ENCODE data around the gene TRAF3IP1. TPM values are rescaled to one million over a fixed set of nuclear protein-coding genes. Genes with fewer than 3 reads are reported as not detected.

Gene TRAF3IP1
- total RNA-seq, 4 donors from 2014 or later = 11.0 to 27.2 (median 13.4) TPM

GRCh38 chr2:238408615-238409340 lies 88.5 kb downstream of the TRAF3IP1 start:
- no peak for DNase-seq
- no peaks in the 10 kb centered on the region for H3K27me3 ChIP-seq
- H3K4me1 ChIP-seq = no peaks in the 10 kb centered on the region
- no peak overlapping the region for H3K4me3 ChIP-seq
- no peak overlapping the region for H3K27ac ChIP-seq
- TF ChIP-seq CTCF (IDR thresholded peaks at IDR 0.05) (no peak), POLR2A (IDR thresholded peaks at IDR 0.05) (no peak)
- H3K9me3 ChIP-seq = no peaks in the 10 kb centered on the region
- no peaks in the 10 kb centered on the region for H3K36me3 ChIP-seq

- no peaks in the 10 kb centered on the region for H3K36me3 ChIP-seq
- no peaks in the 10 kb centered on the region for H3K4me1 ChIP-seq
- H3K9me3 ChIP-seq = no peaks in the 10 kb centered on the region
- H3K27ac ChIP-seq = no peak overlapping the region
- no peak overlapping the region for H3K4me3 ChIP-seq
- no peak for TF ChIP-seq POLR2A (IDR thresholded peaks at IDR 0.05)
- TF ChIP-seq CTCF (IDR thresholded peaks at IDR 0.05) = no peak
- no peak for DNase-seq
- H3K27me3 ChIP-seq = no peaks in the 10 kb centered on the region
These were observed 89.3 kb downstream of the TRAF3IP1 start for GRCh38 chr2:238409341-238410199.

- no peak for DNase-seq
- Histone ChIP-seq H3K27me3 (no peaks in the 10 kb centered on the region), H3K27ac (no peak overlapping the region), H3K4me1 (no peaks in the 10 kb centered on the region), H3K9me3 (no peaks in the 10 kb centered on the region), H3K4me3 (no peak overlapping the region), H3K36me3 (no peaks in the 10 kb centered on the region)
- TF ChIP-seq POLR2A (IDR thresholded peaks at IDR 0.05) (no peak), CTCF (IDR thresholded peaks at IDR 0.05) (no peak)
These were observed 91.9 kb downstream of the TRAF3IP1 start for GRCh38 chr2:238412067-238412767.

DNA sequence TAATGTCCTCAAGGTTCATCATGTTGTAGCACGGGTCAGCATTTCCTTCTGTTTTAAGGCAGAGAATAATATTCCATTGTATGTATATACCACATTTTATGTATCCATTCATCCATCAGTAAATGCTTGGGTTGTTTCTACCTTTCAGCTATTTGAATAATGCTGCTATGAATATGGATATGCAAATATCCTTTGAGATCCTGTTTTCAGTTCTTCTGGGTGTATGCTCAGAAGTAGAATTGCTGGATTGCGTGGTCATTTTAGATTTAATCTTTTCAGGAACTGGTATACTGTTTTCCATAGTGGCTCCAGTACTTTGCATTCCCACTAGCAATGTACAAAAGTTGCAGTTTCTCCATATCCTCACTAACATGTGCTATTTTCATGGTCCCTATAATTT lies 93.0 kb downstream of the TRAF3IP1 start:
- Histone ChIP-seq H3K4me1 (no peaks in the 10 kb centered on the region), H3K27me3 (no peaks in the 10 kb centered on the region), H3K9me3 (no peaks in the 10 kb centered on the region), H3K27ac (no peak overlapping the region), H3K36me3 (no peaks in the 10 kb centered on the region), H3K4me3 (no peak overlapping the region)
- no peak for DNase-seq
- no peak for TF ChIP-seq CTCF (IDR thresholded peaks at IDR 0.05)
- TF ChIP-seq POLR2A (IDR thresholded peaks at IDR 0.05) = no peak

- Histone ChIP-seq H3K36me3 (no peaks in the 10 kb centered on the region), H3K27me3 (no peaks in the 10 kb centered on the region), H3K4me3 (no peak overlapping the region), H3K9me3 (no peaks in the 10 kb centered on the region), H3K27ac (no peak overlapping the region), H3K4me1 (no peaks in the 10 kb centered on the region)
- no peak for DNase-seq
- TF ChIP-seq CTCF (IDR thresholded peaks at IDR 0.05) (no peak), POLR2A (IDR thresholded peaks at IDR 0.05) (no peak)
These were observed 94.9 kb downstream of the TRAF3IP1 start for GRCh38 chr2:238415036-238415764.
